Activated T-helper 1 cell treated with anti-CD3 and anti-CD28 coated beads, Interleukin-12 subunit alpha, Interleukin-12 subunit beta, Interleukin-2, Interleukin-4 antibody, amounts not matched to agents 30 ng/mL and 10 ng/mL and 1 ng/mL, durations not matched to agents 14 hours and 24 hours and 36 hours (primary cell): ENCODE measurements around the gene RPL10. TPM values are rescaled to one million over a fixed set of nuclear protein-coding genes. Genes with fewer than 3 reads are reported as not detected.

Source experiments
- DNase-seq: peaks from one replicate; pipeline ENCODE4 v3.0.0; 2021; ENCODE audit warnings: low spot score
- H3K27ac Mint-ChIP-seq: one replicate; pipeline ENCODE4 v1.8.0; 2021; ENCODE audit warnings: mild to moderate bottlenecking, mixed read lengths
- H3K27me3 Mint-ChIP-seq: one replicate; pipeline ENCODE4 v1.8.0; 2022; ENCODE audit warnings: mild to moderate bottlenecking, moderate library complexity, mixed read lengths; ENCODE audit not compliant: insufficient read depth
- H3K36me3 Mint-ChIP-seq: one replicate; pipeline ENCODE4 v1.8.0; 2021; ENCODE audit warnings: low read depth, mixed read lengths
- H3K4me1 Mint-ChIP-seq: one replicate; pipeline ENCODE4 v1.8.0; 2021; ENCODE audit warnings: low read depth, mixed read lengths
- H3K4me3 Mint-ChIP-seq: one replicate; pipeline ENCODE4 v1.8.0; 2021; ENCODE audit warnings: mild to moderate bottlenecking, moderate library complexity, mixed read lengths
- H3K9me3 Mint-ChIP-seq: one replicate; pipeline ENCODE4 v1.8.0; 2021; ENCODE audit warnings: mixed read lengths
- intact Hi-C: fragments of 100-400 bp; cut with micrococcal nuclease; formaldehyde crosslinking; loops from one replicate; pipeline ENCODE4 v1.15.1; 2024
- total RNA-seq: library from RNA; stranded (reverse); gene quantifications from 2 replicates; pipeline ENCODE4 v1.2.3, GENCODE V29; 2022

RPL10 gene
- total RNA-seq, 1 donor from 2014 or later = 2,261 TPM

- no peaks in the 10 kb centered on the region for H3K9me3 Mint-ChIP-seq
- H3K36me3 Mint-ChIP-seq = peaks cover 15% of the 10 kb centered on the region
- H3K4me3 Mint-ChIP-seq = no peak overlapping the region
- no peak overlapping the region for H3K27ac Mint-ChIP-seq
- intact Hi-C loops = no loop called here
- no peaks in the 10 kb centered on the region for H3K4me1 Mint-ChIP-seq
- no peak for DNase-seq
- no peaks in the 10 kb centered on the region for H3K27me3 Mint-ChIP-seq
These were observed 42.9 kb upstream of the RPL10 start for GRCh38 chrX:154355094-154355775.

GRCh38 chrX:154355776-154356140 lies 42.4 kb upstream of the RPL10 start:
- Mint-ChIP-seq H3K4me3 (no peak overlapping the region), H3K36me3 (peaks cover 18% of the 10 kb centered on the region), H3K9me3 (no peaks in the 10 kb centered on the region), H3K4me1 (no peaks in the 10 kb centered on the region), H3K27ac (no peak overlapping the region), H3K27me3 (no peaks in the 10 kb centered on the region)
- intact Hi-C loops = no loop called here
- no peak for DNase-seq

GRCh38 chrX:154356596-154356995 lies 41.6 kb upstream of the RPL10 start:
- Mint-ChIP-seq H3K4me3 (no peak overlapping the region), H3K9me3 (no peaks in the 10 kb centered on the region), H3K36me3 (peaks cover 20% of the 10 kb centered on the region), H3K4me1 (no peaks in the 10 kb centered on the region), H3K27me3 (no peaks in the 10 kb centered on the region), H3K27ac (no peak overlapping the region)
- no peak for DNase-seq
- intact Hi-C loops = no loop called here

GRCh38 chrX:154357205-154357604 lies 41.0 kb upstream of the RPL10 start:
- Mint-ChIP-seq H3K4me1 (no peaks in the 10 kb centered on the region), H3K27me3 (no peaks in the 10 kb centered on the region), H3K9me3 (no peaks in the 10 kb centered on the region), H3K4me3 (no peak overlapping the region), H3K36me3 (peaks cover 19% of the 10 kb centered on the region), H3K27ac (no peak overlapping the region)
- intact Hi-C loops = no loop called here
- DNase-seq = no peak

GRCh38 chrX:154358011-154358410 lies 40.2 kb upstream of the RPL10 start:
- intact Hi-C loops = no loop called here
- H3K36me3 Mint-ChIP-seq = peaks cover 23% of the 10 kb centered on the region

DNA sequence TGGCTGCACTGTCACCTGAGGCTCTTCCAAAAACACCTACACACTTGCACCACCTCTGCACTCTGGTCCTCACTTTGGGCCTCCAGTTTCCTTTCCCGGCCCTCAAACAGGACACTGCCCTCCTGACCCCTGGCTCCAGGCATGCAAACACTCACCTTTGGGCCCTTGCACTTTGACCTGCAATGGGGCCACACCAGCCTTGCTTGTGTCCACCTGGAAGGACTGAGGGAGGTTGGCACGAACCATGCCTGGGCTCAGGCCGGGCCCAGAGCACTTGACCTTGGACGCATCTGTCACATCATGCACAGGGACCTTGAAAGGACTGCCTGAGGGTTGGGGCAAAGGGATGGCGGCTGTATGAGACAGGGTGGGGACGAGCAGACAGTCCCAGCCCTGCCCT lies 39.3 kb upstream of the RPL10 start:
- DNase-seq = no peak
- Mint-ChIP-seq H3K4me1 (no peaks in the 10 kb centered on the region), H3K27ac (no peak overlapping the region), H3K27me3 (no peaks in the 10 kb centered on the region), H3K9me3 (no peaks in the 10 kb centered on the region), H3K4me3 (no peak overlapping the region), H3K36me3 (peaks cover 25% of the 10 kb centered on the region)
- intact Hi-C loops = no loop called here

More at GRCh38 chrX:154358011-154358410, 40.2 kb upstream of the RPL10 start:
- Mint-ChIP-seq H3K27ac (no peak overlapping the region), H3K4me3 (no peak overlapping the region), H3K9me3 (no peaks in the 10 kb centered on the region), H3K27me3 (no peaks in the 10 kb centered on the region), H3K4me1 (no peaks in the 10 kb centered on the region)
- no peak for DNase-seq

- intact Hi-C loops = no loop called here
- peaks cover 25% of the 10 kb centered on the region for H3K36me3 Mint-ChIP-seq
- H3K4me1 Mint-ChIP-seq = no peaks in the 10 kb centered on the region
- no peak for DNase-seq
- H3K9me3 Mint-ChIP-seq = no peaks in the 10 kb centered on the region
- H3K27me3 Mint-ChIP-seq = no peaks in the 10 kb centered on the region
- H3K4me3 Mint-ChIP-seq = no peak overlapping the region
- H3K27ac Mint-ChIP-seq = no peak overlapping the region
These were observed 38.6 kb upstream of the RPL10 start for GRCh38 chrX:154359362-154360154.

DNA sequence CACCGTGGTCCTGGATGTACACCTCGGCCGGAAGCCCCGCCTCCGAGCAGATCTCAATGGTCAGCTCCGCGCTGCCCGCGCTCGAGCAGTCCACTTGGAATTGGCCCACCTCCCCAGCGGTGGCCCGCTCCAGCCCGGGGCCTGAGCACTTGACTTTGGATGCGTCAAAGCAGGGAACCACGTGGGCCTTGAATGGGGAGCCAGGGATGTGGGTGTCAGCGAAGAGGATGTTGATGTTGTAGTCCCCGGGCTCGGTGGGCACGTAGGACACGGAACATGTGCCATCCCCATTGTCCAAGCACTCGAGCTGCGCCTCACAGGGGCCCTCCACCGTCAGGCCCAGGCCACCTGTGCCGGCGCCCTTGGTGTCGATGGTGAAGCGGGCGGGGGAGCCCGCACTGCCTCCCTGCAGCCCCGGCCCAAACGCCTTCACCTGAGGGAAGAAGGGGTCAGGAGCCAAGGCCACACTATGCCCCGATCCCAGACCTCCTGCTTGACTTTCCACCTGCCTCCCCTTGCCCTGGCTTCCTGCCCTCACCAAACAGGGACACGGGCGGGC lies 37.9 kb upstream of the RPL10 start:
- Mint-ChIP-seq H3K9me3 (no peaks in the 10 kb centered on the region), H3K27me3 (no peaks in the 10 kb centered on the region), H3K27ac (no peak overlapping the region), H3K36me3 (peaks cover 29% of the 10 kb centered on the region), H3K4me1 (no peaks in the 10 kb centered on the region), H3K4me3 (no peak overlapping the region)
- DNase-seq = no peak
- intact Hi-C loops = no loop called here

DNA sequence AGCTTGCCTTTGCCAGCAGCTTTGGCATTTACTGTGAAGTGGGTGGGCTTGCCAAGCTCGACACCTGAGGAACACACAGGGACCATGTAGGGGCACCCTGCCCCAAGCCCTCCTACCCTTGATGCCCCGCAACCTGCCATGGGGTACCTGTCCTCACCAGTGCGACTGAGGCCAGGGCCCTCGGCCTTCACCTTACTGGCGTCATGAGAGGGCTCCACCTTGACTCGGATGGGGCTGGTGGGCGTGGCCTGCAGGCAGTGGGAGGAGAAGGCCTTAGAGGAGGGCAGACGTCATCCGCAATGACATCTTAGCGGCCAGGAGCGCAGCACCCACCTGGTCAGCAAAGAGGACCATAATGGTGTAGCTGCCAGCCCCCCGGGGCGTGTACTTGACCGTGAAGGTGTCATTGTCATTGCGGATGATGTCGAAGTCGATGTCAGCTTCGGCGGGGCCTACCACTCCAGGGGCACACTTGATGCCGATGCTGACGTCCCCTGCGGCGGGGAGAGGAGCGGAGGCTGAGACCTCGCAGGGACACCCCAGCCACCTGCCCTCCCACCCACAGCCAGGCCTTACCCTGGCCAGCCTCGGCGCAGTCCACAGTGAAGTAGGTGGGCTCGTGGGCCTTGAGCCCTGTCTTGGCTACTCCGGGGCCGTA lies 36.0 kb upstream of the RPL10 start:
- no peaks in the 10 kb centered on the region for H3K9me3 Mint-ChIP-seq
- H3K4me1 Mint-ChIP-seq = no peaks in the 10 kb centered on the region
- H3K36me3 Mint-ChIP-seq = peaks cover 26% of the 10 kb centered on the region
- H3K27ac Mint-ChIP-seq = no peak overlapping the region
- intact Hi-C loops = no loop called here
- H3K4me3 Mint-ChIP-seq = no peak overlapping the region
- no peak for DNase-seq
- H3K27me3 Mint-ChIP-seq = no peaks in the 10 kb centered on the region

- Mint-ChIP-seq H3K4me1 (peaks cover 5% of the 10 kb centered on the region), H3K27me3 (no peaks in the 10 kb centered on the region), H3K27ac (no peak overlapping the region), H3K4me3 (no peak overlapping the region), H3K9me3 (no peaks in the 10 kb centered on the region), H3K36me3 (peaks cover 20% of the 10 kb centered on the region)
- intact Hi-C loops = no loop called here
- DNase-seq = no peak
These were observed 34.3 kb upstream of the RPL10 start for GRCh38 chrX:154363706-154364439.

DNA sequence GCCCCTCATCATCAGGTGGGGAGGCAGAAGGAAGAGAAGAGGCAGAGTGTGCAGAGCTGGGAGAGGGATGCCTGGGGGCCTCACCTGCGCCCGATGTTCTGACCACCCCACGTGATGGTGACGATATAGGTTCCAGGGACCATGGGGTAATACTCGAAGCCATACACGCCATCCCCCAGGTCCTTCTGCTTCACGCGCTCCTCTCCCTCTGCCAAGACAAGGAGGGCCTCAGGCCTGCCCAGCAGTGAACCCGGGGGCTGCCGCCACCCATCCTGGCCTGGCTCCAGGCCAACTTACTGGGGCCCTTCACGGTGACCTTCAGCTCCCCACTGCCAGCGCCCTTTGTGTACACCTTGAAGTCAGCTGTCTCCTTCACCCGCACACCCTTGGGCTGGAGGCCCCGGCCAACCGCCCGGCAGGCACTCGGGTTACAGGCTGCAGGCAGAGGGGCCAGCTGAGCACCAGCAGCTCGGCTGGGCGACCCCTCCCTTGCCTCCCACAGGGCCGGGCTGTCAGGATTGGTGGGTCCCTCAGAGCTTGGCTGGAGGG lies 33.1 kb upstream of the RPL10 start:
- Mint-ChIP-seq H3K27ac (peak overlapping the region; percentile 61), H3K4me3 (no peak overlapping the region), H3K4me1 (peaks cover 5% of the 10 kb centered on the region), H3K27me3 (no peaks in the 10 kb centered on the region), H3K9me3 (no peaks in the 10 kb centered on the region), H3K36me3 (peaks cover 23% of the 10 kb centered on the region)
- no peak for DNase-seq
- intact Hi-C loops = no loop called here

DNA sequence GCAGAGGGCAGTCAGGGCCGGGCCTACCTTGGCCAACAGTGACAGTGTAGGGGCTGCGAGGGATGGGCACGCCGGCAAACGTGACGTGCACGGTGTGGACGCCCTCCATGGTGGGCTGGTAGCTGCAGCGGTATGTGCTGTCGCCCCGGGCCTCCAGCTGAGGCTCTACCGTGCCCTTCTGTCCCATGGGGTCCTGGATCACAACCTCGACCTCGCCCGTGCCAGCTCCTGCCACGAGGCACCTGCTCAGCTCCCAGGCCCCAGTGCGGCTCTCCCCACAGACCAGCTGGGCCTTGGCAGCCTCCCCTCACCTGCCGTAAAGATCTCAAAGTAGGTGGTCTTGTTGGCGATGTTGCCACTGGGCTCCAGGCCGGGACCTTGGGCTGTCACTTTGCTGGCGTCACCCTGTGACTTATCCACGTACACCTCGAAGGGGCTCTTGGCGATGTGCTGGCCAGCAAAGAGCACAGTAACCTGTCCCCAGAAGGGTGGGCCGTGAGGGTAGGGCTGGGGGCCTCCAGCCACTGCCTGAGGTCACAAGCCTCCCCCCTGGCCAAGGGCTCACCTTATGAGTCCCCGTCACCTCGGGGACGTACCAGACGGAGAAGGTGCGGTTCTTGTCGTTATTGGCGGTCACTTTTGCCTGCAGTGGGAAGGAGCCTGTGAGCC lies 32.0 kb upstream of the RPL10 start:
- Mint-ChIP-seq H3K9me3 (no peaks in the 10 kb centered on the region), H3K4me1 (peaks cover 5% of the 10 kb centered on the region), H3K4me3 (no peak overlapping the region), H3K27me3 (no peaks in the 10 kb centered on the region), H3K36me3 (peaks cover 19% of the 10 kb centered on the region), H3K27ac (no peak overlapping the region)
- intact Hi-C loops = no loop called here
- DNase-seq = no peak
